Esophagus (tissue), 2 donors: Measurements from ENCODE around the gene PDS5B. TPM values are rescaled to one million over a fixed set of nuclear protein-coding genes. Genes with fewer than 3 reads are reported as not detected.

Source experiments
- H3K27ac ChIP-seq, 2 donors: one replicate each; pipeline ENCODE4 v1.5.1; 2013; ENCODE audit warnings: low read depth in 2 of 2, mild to moderate bottlenecking in 2 of 2, inconsistent platforms in 1 of 2, low read length in 1 of 2, moderate library complexity in 1 of 2
- H3K27me3 ChIP-seq, 2 donors: one replicate each; pipeline ENCODE4 v1.6.1; 2013; ENCODE audit warnings: low read length in 2 of 2, control low read depth in 1 of 2, mild to moderate bottlenecking in 1 of 2; ENCODE audit not compliant: insufficient read depth in 2 of 2, control insufficient read depth in 1 of 2
- H3K36me3 ChIP-seq, 2 donors: one replicate each; pipeline ENCODE4 v1.6.1; 2013; ENCODE audit warnings: low read length in 1 of 2; ENCODE audit not compliant: control insufficient read depth in 2 of 2, insufficient read depth in 2 of 2
- H3K4me1 ChIP-seq, 2 donors: one replicate each; pipeline ENCODE4 v1.6.1; 2013; ENCODE audit warnings: low read length in 1 of 2; ENCODE audit not compliant: control insufficient read depth in 2 of 2, insufficient read depth in 2 of 2
- H3K4me3 ChIP-seq, 2 donors: one replicate each; pipeline ENCODE4 v1.5.1; 2013; ENCODE audit warnings: low read length in 2 of 2, mild to moderate bottlenecking in 2 of 2, low read depth in 1 of 2, moderate library complexity in 1 of 2
- H3K9me3 ChIP-seq, 2 donors: one replicate each; pipeline ENCODE4 v1.6.1; 2013; ENCODE audit warnings: mild to moderate bottlenecking in 2 of 2, low read depth in 1 of 2, low read length in 1 of 2, moderate library complexity in 1 of 2; ENCODE audit not compliant: control insufficient read depth in 2 of 2, insufficient read depth in 1 of 2
- WGBS, 2 donors: extraction: QIAGEN DNeasy Blood & Tissue Kit; methylation state at CpG; one replicate each; pipeline ENCODE4 v1.1.7; 2013; 5-methylcytosine and 5-hydroxymethylcytosine counted together
- polyA plus RNA-seq, 2 donors: library from polyadenylated mRNA; stranded (reverse); fragments of 200-250 nt; gene quantifications; one replicate each; pipeline ENCODE4 v1.2.3, GENCODE V29; 2013
- donor health status: healthy with polysubstance abuse.
- donor health status: Bipolar disorder and iron deficiency.

The PDS5B gene
- polyA plus RNA-seq, 2 donors: 2.5 to 3.8 TPM

DNA sequence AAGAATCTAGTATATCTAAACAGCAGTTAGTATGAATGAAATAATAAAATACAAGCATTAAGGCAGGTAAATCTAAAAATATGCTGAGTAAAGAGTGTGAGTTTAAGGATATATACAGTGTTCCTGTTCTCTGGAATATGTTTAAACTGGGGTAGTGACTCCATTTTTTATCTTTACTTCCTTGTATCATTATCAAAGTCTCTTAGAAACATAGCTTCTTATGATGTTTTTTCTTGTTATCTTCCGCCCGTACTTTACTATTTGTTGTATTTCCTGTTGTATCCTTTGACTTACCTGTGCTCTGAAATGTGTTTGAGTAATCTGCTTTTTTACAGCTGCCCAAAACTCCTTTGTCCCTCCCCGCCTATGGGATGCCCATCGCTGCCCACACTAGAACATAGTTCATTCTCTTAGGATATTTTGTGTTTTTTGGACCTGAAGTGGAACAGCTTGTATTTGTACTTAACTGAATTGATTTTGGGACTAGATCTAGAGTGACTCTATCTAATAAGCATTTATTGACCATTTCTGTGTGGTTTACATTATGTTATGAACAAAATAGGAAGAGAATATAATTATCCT lies 80.8 kb downstream of the PDS5B start:
- Histone ChIP-seq H3K9me3 (no peaks in the 10 kb centered on the region), H3K27ac (no peak overlapping the region), H3K36me3 (no peaks in the 10 kb centered on the region), H3K4me3 (no peak overlapping the region), H3K4me1 (no peaks in the 10 kb centered on the region), H3K27me3 (no peaks in the 10 kb centered on the region)
- WGBS, 2 donors: 87 to 95% methylated on average over 4 of the region's 4 CpGs

- H3K27me3 ChIP-seq: no peaks in the 10 kb centered on the region
- H3K36me3 ChIP-seq: no peaks in the 10 kb centered on the region
- H3K27ac ChIP-seq: no peak overlapping the region
- 81% methylated on average over 3 of the region's 3 CpGs for WGBS, 2 donors
- no peaks in the 10 kb centered on the region for H3K4me1 ChIP-seq
- H3K9me3 ChIP-seq: no peaks in the 10 kb centered on the region
- H3K4me3 ChIP-seq: no peak overlapping the region
Measured at GRCh38 chr13:32669030-32669646, 82.9 kb downstream of the PDS5B start.

DNA sequence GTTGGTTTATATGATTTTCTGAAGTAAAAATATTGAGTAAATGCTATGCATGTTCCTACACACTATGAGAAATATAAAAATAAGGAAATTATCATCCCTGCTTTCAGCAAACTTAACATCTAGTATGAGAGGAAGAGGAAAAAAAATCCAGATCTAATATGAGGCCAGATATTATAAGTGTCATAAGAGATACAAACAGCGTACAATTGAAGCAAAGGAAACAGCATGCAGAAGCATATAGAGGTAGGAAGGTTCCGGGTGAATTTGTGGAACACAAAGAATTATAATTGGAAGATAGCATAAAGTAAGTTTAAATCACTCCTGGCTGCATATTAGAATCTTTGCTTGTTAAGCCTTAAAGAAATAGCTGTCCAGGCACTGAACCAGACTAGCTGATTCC lies 88.3 kb downstream of the PDS5B start:
- H3K4me1 ChIP-seq: no peaks in the 10 kb centered on the region
- no peaks in the 10 kb centered on the region for H3K9me3 ChIP-seq
- H3K27me3 ChIP-seq: no peaks in the 10 kb centered on the region
- H3K4me3 ChIP-seq: no peak overlapping the region
- H3K36me3 ChIP-seq: no peaks in the 10 kb centered on the region
- no peak overlapping the region for H3K27ac ChIP-seq
- WGBS, 2 donors: 97% methylated on average over 2 of the region's 2 CpGs

GRCh38 chr13:32676242-32676641 lies 90.0 kb downstream of the PDS5B start:
- Histone ChIP-seq H3K36me3 (no peaks in the 10 kb centered on the region), H3K27ac (no peak overlapping the region), H3K9me3 (no peaks in the 10 kb centered on the region), H3K4me3 (no peak overlapping the region), H3K4me1 (no peaks in the 10 kb centered on the region), H3K27me3 (no peaks in the 10 kb centered on the region)
- 91 to 96% methylated on average over 4 of the region's 4 CpGs for whole genome bisulfite sequencing, 2 donors

DNA sequence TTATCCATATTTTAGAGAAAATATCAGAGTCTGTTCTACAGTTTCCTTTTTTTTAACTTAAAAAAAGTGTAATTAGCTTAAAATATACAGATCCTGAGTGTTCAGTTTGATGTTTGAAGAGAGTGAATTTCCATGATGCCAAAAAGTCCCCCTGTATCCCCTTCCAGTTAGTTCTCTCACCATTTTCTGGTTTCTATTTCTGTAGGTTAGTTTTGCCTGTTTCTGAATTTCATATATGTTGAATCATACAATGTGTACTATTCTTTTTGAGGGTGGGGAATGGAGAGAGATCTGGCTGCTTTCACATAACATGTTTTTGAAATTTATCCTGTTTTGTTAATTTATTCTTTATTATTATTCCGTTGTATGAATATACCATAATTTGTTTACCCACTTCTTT lies 95.9 kb downstream of the PDS5B start:
- H3K36me3 ChIP-seq: no peaks in the 10 kb centered on the region
- WGBS, 2 donors: 89 to 90% methylated on average over 1 of the region's 1 CpG
- H3K4me3 ChIP-seq: no peak overlapping the region
- no peaks in the 10 kb centered on the region for H3K9me3 ChIP-seq
- no peaks in the 10 kb centered on the region for H3K27me3 ChIP-seq
- H3K4me1 ChIP-seq: no peaks in the 10 kb centered on the region
- H3K27ac ChIP-seq: no peak overlapping the region

DNA sequence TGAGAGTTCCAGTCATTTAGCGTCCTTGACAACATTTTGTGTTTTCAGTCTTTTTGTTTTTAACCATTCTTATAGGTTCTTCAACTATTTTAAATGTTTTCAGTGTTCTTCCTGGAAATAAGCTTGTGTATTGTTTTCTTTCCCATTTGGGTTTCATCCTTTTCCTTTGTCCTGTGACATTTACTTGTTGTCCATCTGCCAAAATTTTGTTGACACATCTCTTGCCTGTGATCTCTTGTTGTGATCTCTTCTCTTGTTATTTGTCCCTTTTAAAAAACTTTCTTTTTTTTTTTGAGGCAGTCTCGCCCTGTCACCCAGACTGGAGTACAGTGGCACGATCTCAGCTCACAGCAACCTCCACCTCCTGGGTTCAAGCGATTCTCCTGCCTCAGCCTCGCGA lies 96.5 kb downstream of the PDS5B start:
- Histone ChIP-seq H3K9me3 (no peaks in the 10 kb centered on the region), H3K4me1 (no peaks in the 10 kb centered on the region), H3K36me3 (no peaks in the 10 kb centered on the region), H3K27me3 (no peaks in the 10 kb centered on the region), H3K27ac (no peak overlapping the region), H3K4me3 (no peak overlapping the region)
- 96% methylated on average over 6 of the region's 6 CpGs for WGBS, 2 donors

- Histone ChIP-seq H3K4me3 (no peak overlapping the region), H3K36me3 (no peaks in the 10 kb centered on the region), H3K27me3 (no peaks in the 10 kb centered on the region), H3K9me3 (no peaks in the 10 kb centered on the region), H3K4me1 (no peaks in the 10 kb centered on the region), H3K27ac (no peak overlapping the region)
- WGBS, 2 donors: 92 to 93% methylated on average over 2 of the region's 2 CpGs
Measured at GRCh38 chr13:32687275-32687674, 101.0 kb downstream of the PDS5B start.

DNA sequence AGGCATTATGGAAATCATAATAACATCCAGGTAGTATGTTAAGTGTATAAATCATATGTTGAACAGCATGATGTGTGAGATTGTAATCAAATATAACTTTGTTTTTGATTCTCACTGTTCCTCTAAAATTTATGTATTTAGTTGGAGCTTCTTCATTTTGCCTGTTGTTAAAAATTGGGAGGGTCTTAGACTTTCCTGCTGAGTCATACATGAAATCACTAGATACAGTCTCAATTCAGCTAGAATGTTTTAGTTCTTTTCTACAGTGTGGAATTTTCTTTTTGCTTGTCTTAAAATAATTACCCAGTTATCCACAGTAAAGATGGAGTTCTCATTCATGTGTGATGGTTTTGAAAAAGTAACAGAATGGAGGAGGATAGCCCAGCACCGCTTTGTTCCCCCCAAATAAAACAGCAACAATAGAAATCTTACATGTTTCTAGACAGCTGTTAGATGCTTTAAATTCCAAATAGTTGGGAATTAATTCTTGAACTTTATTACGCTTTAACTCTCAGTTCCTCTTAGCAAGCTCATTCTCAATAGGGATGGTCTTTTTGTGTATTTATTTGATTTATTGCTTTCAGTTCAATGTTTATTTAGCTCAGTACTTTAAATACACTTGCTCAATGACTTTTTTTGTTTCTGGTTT lies 109.5 kb downstream of the PDS5B start:
- H3K27me3 ChIP-seq: no peaks in the 10 kb centered on the region
- H3K9me3 ChIP-seq: no peaks in the 10 kb centered on the region
- no peak overlapping the region for H3K27ac ChIP-seq
- H3K4me1 ChIP-seq: no peaks in the 10 kb centered on the region
- H3K36me3 ChIP-seq: no peaks in the 10 kb centered on the region
- WGBS, 2 donors: 61 to 89% methylated on average over 2 of the region's 2 CpGs
- no peak overlapping the region for H3K4me3 ChIP-seq

GRCh38 chr13:32707471-32707870 lies 121.2 kb downstream of the PDS5B start:
- Histone ChIP-seq H3K36me3 (peaks cover 0 to 2% of the 10 kb centered on the region in 2 donors), H3K9me3 (no peaks in the 10 kb centered on the region)
- 78 to 87% methylated on average over 4 of the region's 4 CpGs for WGBS, 2 donors

GRCh38 chr13:32713397-32713796 lies 127.1 kb downstream of the PDS5B start:
- Histone ChIP-seq H3K36me3 (peaks cover 0 to 7% of the 10 kb centered on the region in 2 donors), H3K27me3 (no peaks in the 10 kb centered on the region), H3K4me3 (no peak overlapping the region), H3K27ac (no peak overlapping the region), H3K4me1 (no peaks in the 10 kb centered on the region), H3K9me3 (no peaks in the 10 kb centered on the region)

More at GRCh38 chr13:32707471-32707870, 121.2 kb downstream of the PDS5B start:
- H3K27me3 ChIP-seq: no peaks in the 10 kb centered on the region
- no peak overlapping the region for H3K4me3 ChIP-seq
- H3K27ac ChIP-seq: no peak overlapping the region
- H3K4me1 ChIP-seq: no peaks in the 10 kb centered on the region
